HFFc6 (cell line): ENCODE measurements around the gene RET. TPM values are rescaled to one million over a fixed set of nuclear protein-coding genes. Genes with fewer than 3 reads are reported as not detected.

Experiments
- DNase-seq: peaks from one replicate; pipeline ENCODE4 v3.0.0-alpha.2; 2018
- H3K27ac Mint-ChIP-seq: 2 replicates; pipeline ENCODE4 v1.8.0; 2020; ENCODE audit warnings: mild to moderate bottlenecking, mixed read lengths
- H3K27me3 Mint-ChIP-seq: 2 replicates; pipeline ENCODE4 v1.8.0; 2021; ENCODE audit warnings: mild to moderate bottlenecking, moderate library complexity, mixed read lengths; ENCODE audit not compliant: insufficient read depth
- H3K36me3 Mint-ChIP-seq: 2 replicates; pipeline ENCODE4 v1.8.0; 2021; ENCODE audit warnings: low read depth, mixed read lengths
- H3K4me1 Mint-ChIP-seq: 2 replicates; pipeline ENCODE4 v1.8.0; 2020; ENCODE audit warnings: low read depth, mixed read lengths
- H3K4me3 Mint-ChIP-seq: 2 replicates; pipeline ENCODE4 v1.8.0; 2020; ENCODE audit warnings: mild to moderate bottlenecking, moderate library complexity, mixed read lengths
- H3K9me3 Mint-ChIP-seq: 2 replicates; pipeline ENCODE4 v1.8.0; 2020; ENCODE audit warnings: mild to moderate bottlenecking, mixed read lengths
- total RNA-seq, 6 experiments: library from RNA; stranded (reverse); fragmentation: NEBNext Ultra II Directional; extraction: Animal tissue kit (Norgen Biotek cat#: 25700); gene quantifications; 2 replicates in 1 of 6; 3 replicates in 5 of 6; pipeline ENCODE4 v1.2.3, GENCODE V29; 2021
- TF ChIP-seq, protein P1 (sequence below): fragments of 200-600 bp; sonication (generic); IDR thresholded peaks from 2 replicates; pipeline ENCODE4 v1.5.0; 2021; ENCODE audit warnings: antibody characterized with exemption, mild to moderate bottlenecking

Gene RET
- total RNA-seq, 6 experiments from 2014 or later, result 0.08 to 0.62 (median 0.46) TPM; not detected in 1

GRCh38 chr10:43111921-43112607, 35.2 kb downstream of the RET start:
- Mint-ChIP-seq H3K9me3 (no peaks in the 10 kb centered on the region), H3K27ac (no peak overlapping the region), H3K36me3 (no peaks in the 10 kb centered on the region), H3K4me1 (peaks cover 10% of the 10 kb centered on the region), H3K27me3 (peaks cover 4% of the 10 kb centered on the region), H3K4me3 (no peak overlapping the region)
- no peak for DNase-seq
- TF ChIP-seq, protein P1, sequence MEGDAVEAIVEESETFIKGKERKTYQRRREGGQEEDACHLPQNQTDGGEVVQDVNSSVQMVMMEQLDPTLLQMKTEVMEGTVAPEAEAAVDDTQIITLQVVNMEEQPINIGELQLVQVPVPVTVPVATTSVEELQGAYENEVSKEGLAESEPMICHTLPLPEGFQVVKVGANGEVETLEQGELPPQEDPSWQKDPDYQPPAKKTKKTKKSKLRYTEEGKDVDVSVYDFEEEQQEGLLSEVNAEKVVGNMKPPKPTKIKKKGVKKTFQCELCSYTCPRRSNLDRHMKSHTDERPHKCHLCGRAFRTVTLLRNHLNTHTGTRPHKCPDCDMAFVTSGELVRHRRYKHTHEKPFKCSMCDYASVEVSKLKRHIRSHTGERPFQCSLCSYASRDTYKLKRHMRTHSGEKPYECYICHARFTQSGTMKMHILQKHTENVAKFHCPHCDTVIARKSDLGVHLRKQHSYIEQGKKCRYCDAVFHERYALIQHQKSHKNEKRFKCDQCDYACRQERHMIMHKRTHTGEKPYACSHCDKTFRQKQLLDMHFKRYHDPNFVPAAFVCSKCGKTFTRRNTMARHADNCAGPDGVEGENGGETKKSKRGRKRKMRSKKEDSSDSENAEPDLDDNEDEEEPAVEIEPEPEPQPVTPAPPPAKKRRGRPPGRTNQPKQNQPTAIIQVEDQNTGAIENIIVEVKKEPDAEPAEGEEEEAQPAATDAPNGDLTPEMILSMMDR, result no peak

GRCh38 chr10:43112608-43112961, 35.7 kb downstream of the RET start:
- H3K4me3 Mint-ChIP-seq, result no peak overlapping the region

GRCh38 chr10:43113201-43114087, 36.6 kb downstream of the RET start:
- H3K4me1 Mint-ChIP-seq, result peaks cover 10% of the 10 kb centered on the region
- peaks cover 16% of the 10 kb centered on the region for H3K27me3 Mint-ChIP-seq
- H3K36me3 Mint-ChIP-seq, result no peaks in the 10 kb centered on the region
- H3K9me3 Mint-ChIP-seq, result no peaks in the 10 kb centered on the region
- DNase-seq, result no peak
- no peak overlapping the region for H3K4me3 Mint-ChIP-seq
- TF ChIP-seq, protein P1, result peak; percentile 45; the same call in 1 of the 2 replicates
- H3K27ac Mint-ChIP-seq, result no peak overlapping the region

More at GRCh38 chr10:43112608-43112961, 35.7 kb downstream of the RET start:
- no peak for DNase-seq
- Mint-ChIP-seq H3K9me3 (no peaks in the 10 kb centered on the region), H3K27me3 (peaks cover 9% of the 10 kb centered on the region), H3K36me3 (no peaks in the 10 kb centered on the region), H3K27ac (no peak overlapping the region), H3K4me1 (peaks cover 10% of the 10 kb centered on the region)
- TF ChIP-seq, protein P1, result no peak

- no peak overlapping the region for H3K4me3 Mint-ChIP-seq
- H3K9me3 Mint-ChIP-seq, result no peaks in the 10 kb centered on the region
- H3K27me3 Mint-ChIP-seq, result peaks cover 16% of the 10 kb centered on the region
- H3K4me1 Mint-ChIP-seq, result peaks cover 10% of the 10 kb centered on the region
- DNase-seq, result no peak
- TF ChIP-seq, protein P1, result no peak
- H3K27ac Mint-ChIP-seq, result no peak overlapping the region
- no peaks in the 10 kb centered on the region for H3K36me3 Mint-ChIP-seq
Observed at GRCh38 chr10:43114088-43114742, 37.3 kb downstream of the RET start.

- Mint-ChIP-seq H3K4me1 (peaks cover 9% of the 10 kb centered on the region), H3K27ac (no peak overlapping the region), H3K4me3 (no peak overlapping the region), H3K9me3 (no peaks in the 10 kb centered on the region), H3K27me3 (peaks cover 16% of the 10 kb centered on the region), H3K36me3 (no peaks in the 10 kb centered on the region)
- no peak for DNase-seq
- TF ChIP-seq, protein P1, result peak; percentile 36
Observed at GRCh38 chr10:43114743-43115611, 38.1 kb downstream of the RET start.
